HG03139 (cell line): ENCODE measurements around the gene HAUS3.
A peak's percentile ranks its signal among the peaks of the same experiment; 100 is the strongest.

ENCODE experiments used
- ATAC-seq: cut with Tn5 transposase; IDR thresholded peaks from one replicate; pipeline ENCODE4 v1.9.1; 2021; ENCODE audit not compliant: unreplicated experiment

HAUS3 gene

DNA sequence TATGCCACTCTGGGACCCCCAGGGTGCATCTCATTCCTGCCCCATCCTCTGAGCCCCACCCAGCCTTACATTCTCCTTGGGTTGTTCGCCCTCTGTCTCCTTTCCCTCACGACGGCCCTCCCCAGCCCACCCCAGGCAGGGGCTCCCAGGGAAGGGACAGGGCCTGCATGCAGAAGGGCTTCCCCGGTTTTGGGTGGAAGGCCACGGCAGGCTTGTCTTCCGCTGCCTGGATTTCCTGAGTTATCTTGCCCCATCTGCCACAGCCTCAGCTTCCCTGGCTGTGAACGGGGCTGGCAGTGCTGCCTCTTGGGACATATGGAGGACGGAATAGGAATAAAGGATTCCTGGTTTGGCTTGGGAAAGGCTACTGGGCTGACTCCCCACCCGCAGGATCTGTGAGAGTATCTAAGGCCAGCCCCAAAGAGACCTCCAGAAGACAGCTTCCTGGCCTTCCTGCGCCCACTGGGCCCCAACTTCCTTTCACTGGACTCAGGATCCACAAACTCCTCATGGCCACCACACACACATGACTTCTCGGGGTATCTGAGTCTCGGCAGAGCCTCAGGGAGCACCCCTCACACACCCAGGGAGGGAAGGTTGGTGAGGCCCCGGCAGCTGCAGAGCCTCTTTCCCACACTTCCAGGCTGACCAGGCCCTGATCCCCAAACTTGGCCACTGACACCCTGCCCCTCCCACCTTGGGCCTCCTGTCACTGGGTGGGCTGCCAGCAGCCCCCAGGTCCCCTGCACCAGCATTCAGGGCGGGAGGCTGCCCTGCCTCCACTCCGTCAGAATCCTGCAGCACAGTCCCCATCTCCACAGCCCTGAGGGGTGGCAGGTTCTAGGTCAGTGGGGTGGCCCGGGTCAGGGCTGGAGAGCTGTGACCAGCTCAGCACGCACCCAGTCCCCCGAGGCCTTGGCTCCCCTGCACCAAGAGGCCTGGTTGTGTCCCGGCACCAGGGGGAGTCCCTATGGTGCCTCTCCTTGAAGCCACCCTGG is 23.5 kb upstream of the HAUS3 start:
- ATAC-seq = no peak

DNA sequence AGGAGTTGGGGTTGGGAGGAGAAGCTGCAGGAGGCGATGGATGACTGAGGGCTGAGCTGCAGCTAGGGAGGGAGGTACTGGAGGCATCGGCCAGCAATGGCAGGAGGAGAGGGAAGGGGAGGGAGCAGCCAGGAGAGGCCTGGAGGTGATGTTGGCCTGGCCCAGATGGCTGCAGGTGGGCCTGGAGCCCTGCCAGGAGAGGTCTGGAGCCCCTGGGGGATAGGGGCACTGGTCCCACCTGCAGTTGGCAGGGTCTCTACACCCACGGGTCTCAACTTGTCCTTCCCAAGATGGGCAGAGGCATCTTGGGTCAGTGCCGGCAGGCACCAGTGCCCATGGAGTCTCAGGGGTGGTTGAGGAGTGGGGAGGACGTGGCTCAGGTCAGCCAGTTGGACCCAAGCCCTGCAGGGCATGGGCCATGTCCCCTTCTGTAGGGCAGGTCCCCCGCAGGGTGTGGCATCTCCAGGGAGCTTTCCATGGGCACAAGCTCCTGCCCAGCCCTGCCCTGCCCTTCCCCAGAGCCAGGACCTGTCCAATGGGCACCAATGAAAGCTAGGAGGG is 22.6 kb upstream of the HAUS3 start:
- no peak for ATAC-seq

DNA sequence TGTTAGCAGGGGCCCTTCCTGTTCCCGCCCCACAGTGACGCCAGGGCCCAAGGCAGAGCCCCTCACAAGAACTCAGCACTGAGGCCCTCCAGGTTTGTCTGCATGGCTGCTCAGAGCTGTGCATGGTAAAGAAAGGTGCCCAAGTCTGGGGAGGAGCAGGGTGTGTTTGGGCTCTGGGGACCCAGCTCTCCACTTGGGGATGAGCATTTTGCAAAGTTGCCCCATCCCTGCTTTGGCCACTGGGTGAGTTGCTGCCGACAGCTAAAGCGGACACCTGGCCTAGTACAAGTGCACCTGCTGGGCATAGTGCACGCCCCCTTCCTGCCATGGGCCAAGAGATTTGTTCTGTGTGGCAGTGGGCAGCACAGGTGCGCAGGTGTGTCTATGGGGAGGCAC is 22.0 kb upstream of the HAUS3 start:
- ATAC-seq = no peak

GRCh38 chr4:2262944-2263250 is 21.0 kb upstream of the HAUS3 start:
- ATAC-seq = no peak

- peak; percentile 85 for ATAC-seq
These were observed 20.4 kb upstream of the HAUS3 start for GRCh38 chr4:2262145-2262943.

GRCh38 chr4:2261853-2262144 is 19.9 kb upstream of the HAUS3 start, which contains the start of gene MXD4:
Gene MXD4, minus strand, starts transcription at chr4:2262109. Its CDS starts 129 bp downstream, at chr4:2261980.
- ATAC-seq = no peak

DNA sequence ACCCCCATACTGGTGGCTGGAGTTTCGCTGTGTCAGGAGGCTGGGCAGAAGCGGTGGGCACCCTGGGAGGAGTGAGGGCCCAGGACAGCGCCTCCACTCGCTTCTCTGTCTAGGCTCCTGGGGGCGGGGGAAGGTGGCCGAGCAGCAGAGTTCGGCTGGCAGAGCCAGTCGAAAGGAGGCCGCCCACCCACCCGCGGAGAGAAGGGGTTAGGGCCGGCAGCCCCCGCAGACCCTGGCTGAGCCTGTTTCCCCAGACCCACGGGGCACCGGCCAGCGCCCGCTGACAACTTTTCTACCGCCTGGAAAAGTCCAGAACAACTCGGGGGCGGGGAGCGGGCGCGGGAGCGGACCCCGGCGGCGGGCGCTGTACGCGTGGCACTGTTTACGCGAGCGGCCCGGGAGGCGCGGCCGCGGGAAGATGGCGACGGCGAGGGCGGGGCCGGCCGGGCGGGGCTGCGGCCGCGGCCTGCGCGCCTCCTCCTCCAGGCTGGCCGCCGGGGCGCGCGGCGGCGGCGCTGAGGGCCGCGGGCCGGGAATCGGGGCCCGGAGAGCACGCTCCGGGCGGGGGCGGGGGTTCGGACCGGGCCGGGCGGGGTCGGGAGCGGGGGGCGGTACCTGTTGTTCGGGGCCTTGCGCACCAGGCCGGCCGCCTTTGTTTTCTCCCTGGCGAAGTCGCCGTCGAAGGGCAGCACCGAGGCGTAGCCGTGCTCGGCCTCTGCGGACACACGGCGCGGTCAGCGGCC is 19.4 kb upstream of the HAUS3 start:
- no peak for ATAC-seq

GRCh38 chr4:2260344-2261109 is 18.6 kb upstream of the HAUS3 start:
- no peak for ATAC-seq

DNA sequence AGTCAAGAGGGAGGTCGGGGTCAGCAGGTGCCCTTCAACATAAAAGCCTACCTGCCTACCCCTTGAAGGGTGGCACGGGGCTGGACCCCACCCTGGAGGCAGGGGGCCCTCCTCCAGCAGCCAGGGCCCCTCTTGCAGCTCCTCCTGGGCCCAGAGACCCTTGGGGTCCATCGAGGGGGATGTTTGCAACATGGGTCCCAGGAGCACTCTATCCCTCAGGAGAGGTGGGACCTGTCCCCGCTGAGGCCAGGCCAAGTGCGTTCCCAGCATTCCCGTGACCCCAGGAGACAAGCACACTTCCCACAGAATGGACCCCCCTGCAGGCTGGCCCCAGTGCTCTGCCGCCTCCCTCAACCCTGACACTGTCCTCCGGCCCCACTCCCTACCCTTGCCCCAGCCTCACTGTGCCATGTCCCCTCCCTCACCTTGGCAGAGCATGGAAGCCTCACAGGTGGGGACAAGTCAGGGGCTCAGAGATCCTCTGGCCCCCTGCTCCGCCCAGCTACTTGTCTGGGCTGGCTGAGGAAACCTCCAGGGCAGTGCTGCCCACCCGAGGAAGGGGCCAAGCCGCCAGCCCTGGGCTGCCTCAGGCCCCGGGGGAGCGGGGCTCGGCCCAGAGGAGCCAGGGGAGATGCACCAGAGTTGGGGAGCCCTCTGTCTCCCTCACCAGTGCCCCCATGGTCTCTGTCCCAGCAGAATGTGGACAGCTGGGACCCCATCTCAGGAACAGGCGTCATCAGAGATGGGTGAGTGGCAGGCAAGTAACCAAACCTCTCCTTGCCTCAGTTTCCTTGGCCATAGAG is 17.8 kb upstream of the HAUS3 start:
- ATAC-seq = no peak

DNA sequence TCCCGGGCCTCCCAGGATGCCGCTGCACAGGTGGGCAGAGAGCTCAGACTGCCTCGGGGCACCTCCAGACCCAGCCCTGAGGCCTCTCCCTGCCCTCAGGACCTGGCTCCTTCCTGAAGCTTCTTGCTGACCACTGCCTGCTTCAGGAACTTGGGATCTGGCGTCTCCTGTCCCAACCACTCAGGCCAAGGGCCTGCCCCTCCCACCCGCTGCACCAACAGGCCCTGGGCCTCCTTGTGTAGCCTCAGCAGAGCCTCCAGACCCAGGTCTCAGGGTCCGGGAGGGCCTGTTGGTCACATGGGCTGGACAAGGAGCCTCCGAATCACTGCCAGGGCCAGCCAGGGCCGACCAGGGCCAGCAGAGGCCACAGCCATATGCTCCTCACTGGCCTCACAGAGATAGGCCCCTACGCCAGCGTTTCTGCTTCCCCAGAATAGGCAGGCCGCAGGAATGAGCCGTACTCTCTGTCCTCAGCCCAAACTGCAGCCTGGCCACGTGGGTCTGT is 17.2 kb upstream of the HAUS3 start:
- ATAC-seq = no peak

- no peak for ATAC-seq
These were observed 16.4 kb upstream of the HAUS3 start for GRCh38 chr4:2258091-2259035.

DNA sequence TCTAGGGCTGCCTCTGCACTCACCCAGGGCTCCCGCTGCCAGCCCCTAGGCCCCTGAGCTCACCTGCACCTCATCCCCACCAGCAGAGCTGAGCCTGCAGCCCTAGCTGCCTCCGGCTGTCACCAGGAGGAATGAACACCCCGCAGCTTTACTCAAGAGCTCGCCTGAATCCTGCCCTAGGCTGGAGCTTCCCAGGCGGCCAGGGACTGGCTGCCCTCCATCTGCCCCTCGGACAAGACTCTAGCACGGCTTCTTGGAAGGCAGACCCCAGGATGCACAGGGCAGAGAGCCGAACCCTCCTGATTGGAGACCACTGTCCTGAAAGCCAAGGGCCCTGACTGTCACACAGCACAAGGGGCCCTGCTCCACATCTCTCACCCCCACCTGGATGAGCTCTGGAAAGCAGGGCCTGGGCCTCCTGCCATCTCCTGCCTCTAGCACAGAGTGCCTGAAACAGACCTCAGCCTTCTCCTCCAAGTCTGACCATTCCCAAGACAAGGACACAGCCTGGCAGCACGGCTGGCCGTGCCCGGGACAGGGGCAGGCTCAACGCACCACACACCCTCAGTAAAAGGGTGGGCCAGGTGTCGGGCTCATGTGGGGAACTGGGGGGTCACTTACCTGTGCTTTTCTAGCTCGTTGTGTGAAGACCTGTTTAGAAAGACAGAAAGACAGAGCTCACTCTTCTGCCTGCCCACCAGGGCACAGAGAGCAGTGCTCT is 15.6 kb upstream of the HAUS3 start:
- ATAC-seq = no peak

DNA sequence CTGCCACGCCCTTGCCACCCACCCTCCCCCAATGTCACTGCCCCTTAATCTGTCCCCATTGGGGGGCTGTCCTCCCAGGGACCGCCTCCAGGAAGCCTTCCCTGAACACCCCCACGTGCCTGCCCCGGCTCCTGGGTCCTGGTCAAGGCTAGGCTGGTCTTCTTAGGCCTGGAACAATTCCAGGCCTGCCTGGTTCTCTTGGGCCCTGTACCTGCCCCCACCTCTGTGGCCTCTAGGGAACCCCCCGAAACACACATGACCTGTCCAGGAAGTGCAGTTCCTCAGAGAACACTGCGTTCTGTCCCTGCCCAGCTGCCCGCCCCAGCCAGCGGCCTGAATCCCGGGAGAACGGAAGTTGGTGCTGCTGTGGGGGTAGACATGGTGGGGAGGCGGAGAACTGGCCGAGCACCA is 14.9 kb upstream of the HAUS3 start:
- ATAC-seq = no peak

- ATAC-seq = no peak
These were observed 14.3 kb upstream of the HAUS3 start for GRCh38 chr4:2256156-2256731.

GRCh38 chr4:2255501-2256155 is 13.7 kb upstream of the HAUS3 start:
- no peak for ATAC-seq

GRCh38 chr4:2254665-2255500 is 13.0 kb upstream of the HAUS3 start:
- no peak for ATAC-seq
